ENCODE measurements around the gene CDRT15L2.
"Not testable (repeated sequence)": the region's sequence is repeated elsewhere in the genome, so short reads cannot be mapped to it uniquely, and the experiment has no call there.

The CDRT15L2 gene

GRCh38 chr17:20568604-20569003, 10.9 kb upstream of the CDRT15L2 start:
- not testable (repeated sequence) for DNase-seq (ENCODE audit: low read depth)

DNA sequence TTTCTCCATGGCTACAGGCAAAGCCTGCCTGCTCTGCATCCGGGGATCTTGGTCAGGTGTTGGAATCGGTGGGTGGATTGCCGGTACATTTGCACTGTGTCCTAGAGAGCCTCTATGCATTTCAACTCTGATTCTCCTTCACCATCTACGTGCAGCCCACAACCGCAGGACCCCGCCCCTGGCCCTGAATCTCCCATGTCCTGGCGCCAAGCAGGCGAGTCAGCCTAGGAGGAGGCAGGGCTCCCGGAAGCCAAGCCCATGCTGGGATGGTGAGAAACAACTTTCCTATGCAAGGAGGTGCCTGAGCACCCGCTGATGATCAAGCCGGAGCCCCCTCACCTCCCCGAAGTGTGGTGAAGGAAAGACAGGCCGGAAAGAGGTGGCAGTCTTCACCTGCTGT, 7.9 kb upstream of the CDRT15L2 start:
- H3K4me3 ChIP-seq (ENCODE audit: low read depth, low read length); DNase-seq (ENCODE audit: low read depth): not testable (repeated sequence)

More at GRCh38 chr17:20568604-20569003, 10.9 kb upstream of the CDRT15L2 start:
- H3K4me3 ChIP-seq (ENCODE audit: low read depth, low read length): not testable (repeated sequence)

DNA sequence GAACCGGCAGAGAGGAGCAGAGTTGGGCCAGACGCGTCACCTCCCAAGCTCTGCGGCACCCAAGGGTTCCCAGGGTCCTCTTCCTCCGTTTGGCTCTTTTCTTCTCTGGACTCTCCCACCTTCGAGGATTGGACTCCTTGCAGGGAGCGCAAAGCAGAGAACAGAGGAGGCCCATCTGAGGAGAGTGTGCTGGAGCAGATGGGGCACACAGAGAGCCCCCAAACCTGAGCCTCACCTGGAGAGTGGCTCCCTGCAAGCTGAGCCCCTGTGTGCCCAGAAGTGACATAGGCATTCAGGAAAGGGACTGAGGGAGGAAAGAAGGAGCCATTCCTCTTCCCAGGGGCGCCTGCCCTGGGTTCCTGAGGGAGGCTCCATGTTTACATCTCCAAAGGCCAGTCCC, 6.3 kb upstream of the CDRT15L2 start:
- not testable (repeated sequence) for H3K4me3 ChIP-seq (ENCODE audit: low read depth, low read length); DNase-seq (ENCODE audit: low read depth)

DNA sequence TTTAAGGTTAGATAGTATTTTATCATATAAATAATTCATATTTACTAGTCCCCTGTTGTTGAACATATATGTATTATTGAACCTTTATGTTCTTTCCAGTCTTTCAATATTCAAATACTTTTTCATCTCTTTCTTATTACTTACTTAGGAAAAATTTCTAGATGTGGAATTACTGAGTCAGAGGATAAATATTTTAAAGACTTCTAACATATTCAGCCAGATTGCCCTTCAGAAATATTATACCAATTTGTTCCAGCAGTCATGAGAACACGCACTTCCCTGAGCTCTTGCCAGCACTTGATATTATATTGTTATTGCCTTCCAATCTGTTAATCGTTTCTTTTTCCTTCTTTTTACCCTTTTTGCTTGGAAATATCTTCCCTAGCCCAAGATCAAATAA, 4.5 kb upstream of the CDRT15L2 start:
- DNase-seq (ENCODE audit: low read depth); H3K4me3 ChIP-seq (ENCODE audit: low read depth, low read length): not testable (repeated sequence)

DNA sequence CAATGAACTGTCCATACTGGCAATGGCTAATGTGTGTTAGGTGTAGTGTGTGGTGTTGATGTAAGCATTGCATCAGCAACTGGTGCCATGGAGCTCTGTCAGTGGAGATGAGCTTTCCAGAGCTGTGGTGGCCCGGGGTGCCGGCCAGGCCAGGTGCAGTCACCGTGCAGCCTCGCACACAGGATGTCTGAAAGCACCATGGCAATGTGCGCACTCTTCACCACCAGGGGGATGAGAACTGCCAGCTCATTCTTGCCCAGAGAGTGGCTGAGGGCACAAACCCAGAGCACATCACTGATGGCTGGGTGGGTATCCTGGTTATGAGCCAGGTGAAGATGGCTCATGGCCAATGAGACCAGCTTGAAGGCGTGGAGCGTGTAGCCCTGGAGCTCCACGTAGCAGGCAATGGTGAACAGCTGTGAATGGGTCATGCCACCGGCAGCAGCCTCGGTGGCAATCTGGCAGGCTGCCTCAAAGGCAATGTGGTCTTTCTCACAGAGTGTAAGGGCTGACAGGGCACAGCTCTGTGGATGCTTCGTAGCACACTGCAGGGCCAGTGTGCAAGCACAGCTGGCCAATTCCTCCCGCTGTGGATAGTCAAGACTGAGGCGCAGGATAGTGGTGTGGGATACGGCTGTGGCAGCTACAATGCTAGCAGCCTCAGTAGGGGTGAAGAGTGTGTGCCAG, 4.5 kb downstream of the CDRT15L2 start:
- not testable (repeated sequence) for DNase-seq (ENCODE audit: low read depth)

DNA sequence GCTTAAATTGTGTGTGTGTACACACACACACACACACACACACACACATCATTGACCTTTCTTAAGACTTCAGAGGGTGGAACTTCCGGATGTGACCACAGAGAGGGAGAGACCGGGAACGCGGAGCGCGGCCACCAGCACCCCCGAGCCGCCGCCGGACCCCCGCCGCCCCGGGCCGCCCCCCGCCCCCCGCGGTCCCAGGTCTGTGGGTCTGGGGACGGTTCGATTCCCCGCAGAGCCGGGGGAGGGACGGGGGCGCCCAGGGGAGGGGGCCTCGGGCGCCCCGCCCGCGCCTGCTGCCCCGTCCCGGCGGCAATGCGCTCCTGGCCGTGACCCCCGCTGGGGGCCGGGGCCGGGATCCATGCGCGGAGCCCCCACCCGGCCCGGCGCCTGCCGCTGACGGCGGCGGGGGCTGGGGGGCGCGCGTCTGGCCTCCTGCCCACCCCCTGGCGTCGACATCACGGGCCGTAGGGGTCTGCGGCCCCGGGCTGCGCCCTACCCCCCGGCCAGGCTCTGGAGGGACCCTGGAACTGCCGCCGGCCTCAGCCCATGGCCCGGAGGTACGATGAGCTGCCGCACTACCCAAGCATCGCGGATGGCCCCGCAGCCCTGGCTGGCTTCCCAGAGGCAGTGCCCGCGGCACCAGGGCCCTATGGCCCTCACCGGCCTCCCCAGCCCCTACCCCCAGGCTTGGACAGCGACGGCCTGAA, 9.4 kb downstream of the CDRT15L2 start:
- not testable (repeated sequence) for DNase-seq (ENCODE audit: low read depth); H3K4me3 ChIP-seq (ENCODE audit: low read depth, low read length)

More for the DNA sequence above, 4.5 kb downstream of the CDRT15L2 start:
- H3K4me3 ChIP-seq (ENCODE audit: low read depth, low read length): not testable (repeated sequence)

GRCh38 chr17:20589454-20589810, 9.9 kb downstream of the CDRT15L2 start:
- not testable (repeated sequence) for H3K4me3 ChIP-seq (ENCODE audit: low read depth, low read length); DNase-seq (ENCODE audit: low read depth)

- not testable (repeated sequence) for H3K4me3 ChIP-seq (ENCODE audit: low read depth, low read length); DNase-seq (ENCODE audit: low read depth)
Observed at GRCh38 chr17:20591040-20591439, 11.5 kb downstream of the CDRT15L2 start.

GRCh38 chr17:20605568-20605967, 26.0 kb downstream of the CDRT15L2 start:
- H3K4me3 ChIP-seq (ENCODE audit: low read depth, low read length); DNase-seq (ENCODE audit: low read depth): not testable (repeated sequence)

DNA sequence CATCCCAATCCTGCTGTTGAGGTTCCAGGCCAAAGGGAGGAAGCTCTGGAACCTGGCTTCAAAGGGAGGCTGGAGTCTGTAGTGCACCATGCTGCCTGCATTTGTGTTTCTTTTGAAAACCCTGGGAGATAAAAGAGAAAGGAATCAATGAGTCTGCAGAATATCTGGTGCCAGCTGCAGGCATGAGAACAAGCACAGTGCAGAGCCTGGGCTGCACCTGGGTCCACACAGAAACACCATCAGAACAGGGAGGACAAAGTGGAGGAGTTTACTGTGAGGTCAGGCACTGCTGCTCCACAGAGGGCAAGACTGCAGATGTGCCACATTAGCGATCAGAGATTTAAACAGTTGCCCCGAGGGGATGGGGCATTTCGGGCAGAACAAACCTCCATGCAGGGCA, 30.0 kb downstream of the CDRT15L2 start:
- H3K4me3 ChIP-seq (ENCODE audit: low read depth, low read length); DNase-seq (ENCODE audit: low read depth): not testable (repeated sequence)

GRCh38 chr17:20611309-20611708, 31.8 kb downstream of the CDRT15L2 start:
- H3K4me3 ChIP-seq (ENCODE audit: low read depth, low read length): no peak overlapping the region
- no peak for DNase-seq (ENCODE audit: low read depth)

GRCh38 chr17:20612635-20613034, 33.1 kb downstream of the CDRT15L2 start:
- no peak overlapping the region for H3K4me3 ChIP-seq (ENCODE audit: low read depth, low read length)
- DNase-seq (ENCODE audit: low read depth): no peak

- H3K4me3 ChIP-seq (ENCODE audit: low read depth, low read length): no peak overlapping the region
- no peak for DNase-seq (ENCODE audit: low read depth)
Observed at GRCh38 chr17:20613248-20613647, 33.7 kb downstream of the CDRT15L2 start.

DNA sequence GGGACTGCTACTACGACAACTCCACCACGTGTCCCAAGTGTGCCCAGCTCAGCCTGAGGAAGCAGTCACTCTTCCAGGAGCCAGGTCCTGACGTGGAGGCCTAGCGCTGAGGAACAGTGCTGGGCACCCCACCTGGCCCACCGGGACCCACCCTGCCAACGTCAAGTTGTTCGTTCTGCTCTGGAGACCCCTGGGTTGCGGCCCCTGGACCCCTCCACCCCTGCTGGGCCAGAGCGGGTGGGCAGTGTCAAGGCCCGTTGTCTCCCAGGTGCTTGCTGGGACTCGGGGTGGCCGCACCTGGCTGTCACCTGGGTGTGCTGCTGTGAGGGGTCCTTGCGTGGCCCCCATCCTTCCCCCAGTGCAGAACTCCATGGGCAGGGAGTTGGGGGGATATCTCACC, 34.4 kb downstream of the CDRT15L2 start:
- no peak overlapping the region for H3K4me3 ChIP-seq (ENCODE audit: low read depth, low read length)
- DNase-seq (ENCODE audit: low read depth): no peak

DNA sequence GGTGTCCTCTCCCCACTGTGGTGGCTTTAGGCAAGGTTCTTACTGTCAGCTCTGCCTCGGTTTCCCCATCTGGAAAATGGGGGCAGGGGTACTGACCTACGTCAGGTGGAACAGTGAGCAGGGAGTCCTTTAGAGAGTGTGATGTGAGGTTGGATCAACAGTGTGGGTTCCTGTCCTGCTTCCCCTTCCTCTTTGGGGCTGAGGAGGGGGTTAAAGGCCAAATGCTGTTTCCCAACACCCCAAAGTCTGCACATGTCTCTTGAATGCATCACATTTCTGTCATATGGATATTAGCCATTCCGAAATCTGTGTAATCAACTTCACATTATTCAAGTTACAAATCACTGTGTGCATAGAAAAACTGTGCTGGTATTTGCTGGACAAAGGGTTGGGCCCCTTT, 35.9 kb downstream of the CDRT15L2 start:
- H3K4me3 ChIP-seq (ENCODE audit: low read depth, low read length); DNase-seq (ENCODE audit: low read depth): not testable (repeated sequence)

Data from skeletal muscle cell (primary cell).